ENCODE data around the gene C4orf50. TPM values are rescaled to one million over a fixed set of nuclear protein-coding genes. Genes with fewer than 3 reads are reported as not detected.

C4orf50 gene
- total and polyA plus RNA-seq, 10 of the 15 experiments (the other 5 are each of a cell fraction or from before 2014, with no cell fraction given): 0.04 to 0.09 (median 0.05) TPM; not detected in 3

DNA sequence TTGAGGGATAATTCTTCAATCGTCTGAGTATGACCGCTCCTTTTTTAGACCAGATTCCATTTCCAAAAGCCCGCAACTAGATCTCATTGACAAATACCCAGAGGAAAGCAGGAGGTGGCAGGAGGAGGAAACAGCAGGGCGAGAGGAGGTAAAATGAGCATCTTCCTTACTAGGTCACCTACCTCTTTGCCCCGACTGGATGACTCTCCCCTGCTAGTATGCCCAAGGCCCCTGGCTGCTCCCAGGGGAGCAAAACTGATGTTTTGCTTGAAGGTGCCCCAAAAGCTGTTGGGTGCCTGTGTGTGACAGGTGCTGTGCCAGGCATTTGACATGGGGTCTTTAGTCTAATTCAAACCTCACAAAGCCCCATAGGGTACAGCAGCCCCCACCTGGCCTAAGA, 48.9 kb downstream of the C4orf50 start (continued):
- TF ChIP-seq, protein P1, sequence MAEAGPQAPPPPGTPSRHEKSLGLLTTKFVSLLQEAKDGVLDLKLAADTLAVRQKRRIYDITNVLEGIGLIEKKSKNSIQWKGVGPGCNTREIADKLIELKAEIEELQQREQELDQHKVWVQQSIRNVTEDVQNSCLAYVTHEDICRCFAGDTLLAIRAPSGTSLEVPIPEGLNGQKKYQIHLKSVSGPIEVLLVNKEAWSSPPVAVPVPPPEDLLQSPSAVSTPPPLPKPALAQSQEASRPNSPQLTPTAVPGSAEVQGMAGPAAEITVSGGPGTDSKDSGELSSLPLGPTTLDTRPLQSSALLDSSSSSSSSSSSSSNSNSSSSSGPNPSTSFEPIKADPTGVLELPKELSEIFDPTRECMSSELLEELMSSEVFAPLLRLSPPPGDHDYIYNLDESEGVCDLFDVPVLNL (IDR thresholded peaks at IDR 0.05; ENCODE audit: low read depth, low read length): no peak
- TF ChIP-seq DPF2 (IDR thresholded peaks at IDR 0.05) (no peak), RB1 (IDR thresholded peaks at IDR 0.05; ENCODE audit: borderline replicate concordance) (no peak), SMC3 (IDR thresholded peaks at IDR 0.05; ENCODE audit: borderline replicate concordance, low read length) (no peak), CBX5 (IDR thresholded peaks at IDR 0.05; ENCODE audit: low read depth) (no peak), HDGF (IDR thresholded peaks at IDR 0.05) (no peak)

DNA sequence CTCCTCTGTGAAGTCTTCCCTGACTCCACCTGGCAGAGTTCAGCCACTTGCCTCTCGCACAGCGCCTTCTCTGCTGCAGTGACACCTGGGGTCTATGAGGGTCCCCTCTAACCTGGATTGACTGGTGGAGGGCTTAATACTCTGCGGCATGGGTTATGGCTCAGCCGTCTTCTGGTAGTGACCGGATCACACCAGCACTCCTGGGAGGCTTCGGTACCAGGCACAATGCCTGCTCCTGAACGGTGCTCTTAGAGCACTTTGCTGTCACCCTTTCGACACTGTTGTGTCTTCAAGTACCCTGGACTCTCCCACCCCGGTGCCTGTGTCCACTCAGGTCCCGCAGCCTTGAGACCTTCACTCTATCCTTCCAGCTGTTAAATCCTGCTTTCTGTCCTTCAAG, 50.0 kb downstream of the C4orf50 start:
- in situ Hi-C loops (cut with MboI) (no loop called here), intact Hi-C loops (cut with micrococcal nuclease; ENCODE audit: unreplicated experiment) (no loop called here)
- DNase-seq (ENCODE audit: low read depth, low spot score) (no peak), ATAC-seq (no peak), FAIRE-seq (no peak)
- SMC1A ChIA-PET (ENCODE audit: uncharacterized antibody, unreplicated experiment): no interaction called here
- H2AFZ ChIP-seq (ENCODE audit: control insufficient read depth, low read depth, low read length): no peak overlapping the region
- peaks cover 0 to 2% of the 10 kb centered on the region in 2 experiments; a peak in 2 of 4 replicates for H3K27me3 ChIP-seq (replicated peaks in 1 of 2; ENCODE audit: control insufficient read depth in 2 of 2, insufficient read depth in 2 of 2, low read length in 1 of 2)
- no peak overlapping the region for H3K9ac ChIP-seq (ENCODE audit: control insufficient read depth, insufficient read depth, low read length)
- H3K4me3 ChIP-seq: no peak overlapping the region
- H3K27ac ChIP-seq (ENCODE audit: control insufficient read depth, insufficient read depth): no peak overlapping the region
- peaks cover 3% of the 10 kb centered on the region; the same call in 1 of the 2 replicates for H4K20me1 ChIP-seq (ENCODE audit: control insufficient read depth, insufficient read depth)
- H3K79me2 ChIP-seq (ENCODE audit: control insufficient read depth, insufficient read depth, low read length): no peaks in the 10 kb centered on the region
- no peaks in the 10 kb centered on the region for H3K9me3 ChIP-seq (replicated peaks; ENCODE audit: control insufficient read depth, insufficient read depth, low read length)
- RAD21 ChIA-PET (ENCODE audit: unreplicated experiment): no interaction called here
- WGBS (ENCODE audit: insufficient coverage, insufficient replicate concordance, low lambda C conversion rate, missing lambda C conversion rate): 51% methylated on average over 10 of the region's 10 CpGs
- no peaks in the 10 kb centered on the region for H3K36me3 ChIP-seq (ENCODE audit: control insufficient read depth in 2 of 2, insufficient read depth in 2 of 2, low read length in 1 of 2)
- CTCF ChIA-PET: no interaction called here
- POLR2A ChIA-PET: no interaction called here
- no peak for TF ChIP-seq RAD21 (IDR thresholded peaks at IDR 0.05; ENCODE audit: insufficient read depth, low read depth, low read length)
- no peak for TF ChIP-seq BCL11A (IDR thresholded peaks at IDR 0.05; ENCODE audit: low read depth, low read length)
- no peak for TF ChIP-seq IRF5 (IDR thresholded peaks at IDR 0.05; ENCODE audit: borderline replicate concordance)
- no peak for TF ChIP-seq NFYB (IDR thresholded peaks at IDR 0.05; ENCODE audit: insufficient read depth, low read depth, low read length)
- TF ChIP-seq HDGF (IDR thresholded peaks at IDR 0.05): no peak
- TF ChIP-seq SREBF2 (IDR thresholded peaks at IDR 0.05; ENCODE audit: low read length): no peak
- TF ChIP-seq, protein P2, sequence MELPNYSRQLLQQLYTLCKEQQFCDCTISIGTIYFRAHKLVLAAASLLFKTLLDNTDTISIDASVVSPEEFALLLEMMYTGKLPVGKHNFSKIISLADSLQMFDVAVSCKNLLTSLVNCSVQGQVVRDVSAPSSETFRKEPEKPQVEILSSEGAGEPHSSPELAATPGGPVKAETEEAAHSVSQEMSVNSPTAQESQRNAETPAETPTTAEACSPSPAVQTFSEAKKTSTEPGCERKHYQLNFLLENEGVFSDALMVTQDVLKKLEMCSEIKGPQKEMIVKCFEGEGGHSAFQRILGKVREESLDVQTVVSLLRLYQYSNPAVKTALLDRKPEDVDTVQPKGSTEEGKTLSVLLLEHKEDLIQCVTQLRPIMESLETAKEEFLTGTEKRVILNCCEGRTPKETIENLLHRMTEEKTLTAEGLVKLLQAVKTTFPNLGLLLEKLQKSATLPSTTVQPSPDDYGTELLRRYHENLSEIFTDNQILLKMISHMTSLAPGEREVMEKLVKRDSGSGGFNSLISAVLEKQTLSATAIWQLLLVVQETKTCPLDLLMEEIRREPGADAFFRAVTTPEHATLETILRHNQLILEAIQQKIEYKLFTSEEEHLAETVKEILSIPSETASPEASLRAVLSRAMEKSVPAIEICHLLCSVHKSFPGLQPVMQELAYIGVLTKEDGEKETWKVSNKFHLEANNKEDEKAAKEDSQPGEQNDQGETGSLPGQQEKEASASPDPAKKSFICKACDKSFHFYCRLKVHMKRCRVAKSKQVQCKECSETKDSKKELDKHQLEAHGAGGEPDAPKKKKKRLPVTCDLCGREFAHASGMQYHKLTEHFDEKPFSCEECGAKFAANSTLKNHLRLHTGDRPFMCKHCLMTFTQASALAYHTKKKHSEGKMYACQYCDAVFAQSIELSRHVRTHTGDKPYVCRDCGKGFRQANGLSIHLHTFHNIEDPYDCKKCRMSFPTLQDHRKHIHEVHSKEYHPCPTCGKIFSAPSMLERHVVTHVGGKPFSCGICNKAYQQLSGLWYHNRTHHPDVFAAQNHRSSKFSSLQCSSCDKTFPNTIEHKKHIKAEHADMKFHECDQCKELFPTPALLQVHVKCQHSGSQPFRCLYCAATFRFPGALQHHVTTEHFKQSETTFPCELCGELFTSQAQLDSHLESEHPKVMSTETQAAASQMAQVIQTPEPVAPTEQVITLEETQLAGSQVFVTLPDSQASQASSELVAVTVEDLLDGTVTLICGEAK (IDR thresholded peaks at IDR 0.05; ENCODE audit: borderline replicate concordance): no peak
- TF ChIP-seq, protein P3, sequence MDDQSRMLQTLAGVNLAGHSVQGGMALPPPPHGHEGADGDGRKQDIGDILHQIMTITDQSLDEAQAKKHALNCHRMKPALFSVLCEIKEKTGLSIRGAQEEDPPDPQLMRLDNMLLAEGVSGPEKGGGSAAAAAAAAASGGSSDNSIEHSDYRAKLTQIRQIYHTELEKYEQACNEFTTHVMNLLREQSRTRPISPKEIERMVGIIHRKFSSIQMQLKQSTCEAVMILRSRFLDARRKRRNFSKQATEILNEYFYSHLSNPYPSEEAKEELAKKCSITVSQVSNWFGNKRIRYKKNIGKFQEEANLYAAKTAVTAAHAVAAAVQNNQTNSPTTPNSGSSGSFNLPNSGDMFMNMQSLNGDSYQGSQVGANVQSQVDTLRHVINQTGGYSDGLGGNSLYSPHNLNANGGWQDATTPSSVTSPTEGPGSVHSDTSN (IDR thresholded peaks at IDR 0.05; ENCODE audit: insufficient replicate concordance, low read depth, low read length): no peak
- no peak for TF ChIP-seq IRF3 (IDR thresholded peaks at IDR 0.05)
- BruUV-seq (replicated peaks): no TSS peak
- H3K4me1 ChIP-seq (ENCODE audit: control insufficient read depth, insufficient read depth, low read length): no peaks in the 10 kb centered on the region
- no peak overlapping the region for H3K4me2 ChIP-seq (ENCODE audit: control insufficient read depth, insufficient read depth)

Measured in GM12878 (cell line).